Prostate gland (tissue), 2 donors: ENCODE data around the gene SNAPC2. TPM values are rescaled to one million over a fixed set of nuclear protein-coding genes. Genes with fewer than 3 reads are reported as not detected.

Experiments used
- DNase-seq: peaks from one replicate; pipeline ENCODE4 v3.0.0-alpha.2; 2019; ENCODE audit warnings: low spot score
- H3K27ac ChIP-seq, 2 donors: fragments of 200-600 bp; sonication (generic); 2 replicates each; pipeline ENCODE4 v1.5.1; 2017 to 2019
- H3K27me3 ChIP-seq: fragments of 200-600 bp; sonication (generic); replicated peaks from 2 replicates; pipeline ENCODE4 v1.5.1; 2019; ENCODE audit not compliant: insufficient read depth
- H3K36me3 ChIP-seq, 2 donors: fragments of 200-600 bp; sonication (generic); 1 replicate in 1 of 2; 2 replicates in 1 of 2; pipeline versions ENCODE4 v1.5.1 to v1.8.1; 2017 to 2019
- H3K4me1 ChIP-seq: fragments of 200-600 bp; sonication (generic); replicated peaks from 2 replicates; pipeline ENCODE4 v1.5.1; 2019
- H3K4me3 ChIP-seq, 2 donors: fragments of 200-600 bp; sonication (generic); 2 replicates each; pipeline ENCODE4 v1.5.1; 2017 to 2019
- H3K9me3 ChIP-seq: fragments of 200-600 bp; sonication (generic); 2 replicates; pipeline ENCODE4 v1.5.1; 2017
- CTCF ChIP-seq, 4 experiments: fragments of 200-600 bp in 2 of 4; fragments of 450-650 bp in 2 of 4; sonication (generic) in 2 of 4; IDR thresholded peaks; 1 replicate in 3 of 4; 2 replicates in 1 of 4; pipeline ENCODE4 v1.5.1; 2016 to 2019; ENCODE audit warnings: antibody characterized with exemption in 4 of 4, mild to moderate bottlenecking in 2 of 4, moderate library complexity in 2 of 4
- POLR2A ChIP-seq: fragments of 450-650 bp; IDR thresholded peaks from one replicate; pipeline ENCODE4 v1.6.1; 2016; ENCODE audit warnings: antibody characterized with exemption, mild to moderate bottlenecking
- POLR2AphosphoS5 ChIP-seq: sonication (generic); formaldehyde crosslinking; IDR thresholded peaks from one replicate; pipeline ENCODE4 v1.6.1; 2017; ENCODE audit warnings: antibody characterized with exemption
- WGBS: methylation state at CpG from one replicate; pipeline ENCODE4 v1.1.5; 2018; 5-methylcytosine and 5-hydroxymethylcytosine counted together
- intact Hi-C: fragments of 100-400 bp; cut with DNase I; formaldehyde crosslinking; loops from one replicate; pipeline ENCODE4 v1.14.2; 2022
- total RNA-seq, 2 donors: library from RNA; depleted of rRNA; stranded (reverse); fragments of >200 nt; gene quantifications; one replicate each; pipeline ENCODE4 v1.1.0, GENCODE V29; 2016

The SNAPC2 gene
- total RNA-seq, 2 donors from 2014 or later, result 37.4 to 95.0 TPM

- Histone ChIP-seq H3K27ac (peak overlapping the region in 1 of 2 donors; percentile 96), H3K9me3 (no peaks in the 10 kb centered on the region), H3K36me3 (peaks cover 7 to 10% of the 10 kb centered on the region in 2 donors), H3K27me3 (no peaks in the 10 kb centered on the region), H3K4me3 (no peak overlapping the region), H3K4me1 (peaks cover 4% of the 10 kb centered on the region)
- no peak for TF ChIP-seq POLR2A
- TF ChIP-seq CTCF (IDR thresholded peaks at IDR 0.05), result no peak
- no peak for TF ChIP-seq POLR2AphosphoS5
- DNase-seq, result no peak
- WGBS, result 61% methylated on average over 42 of the region's 42 CpGs
- intact Hi-C loops, result no loop called here
These were observed 1.3 kb upstream of the SNAPC2 start for GRCh38 chr19:7918615-7919421.

- H3K4me1 ChIP-seq, result peaks cover 4% of the 10 kb centered on the region
- TF ChIP-seq POLR2A (peak; percentile 81), CTCF (IDR thresholded peaks at IDR 0.05) (peak in 2 of 4 experiments; percentile 0 to 15), POLR2AphosphoS5 (peak; percentile 82)
- H3K36me3 ChIP-seq, result peaks cover 7 to 10% of the 10 kb centered on the region in 2 donors
- 3% methylated on average over 49 of the region's 62 CpGs for WGBS
- intact Hi-C loops, result no loop called here
- peak overlapping the region; percentile 93 to 96 for H3K27ac ChIP-seq
- H3K4me3 ChIP-seq, result peak overlapping the region; percentile 67 to 84
- peak; percentile 100 for DNase-seq
- H3K27me3 ChIP-seq, result no peaks in the 10 kb centered on the region
- H3K9me3 ChIP-seq, result no peaks in the 10 kb centered on the region
These were observed 572 bp downstream of the SNAPC2 start for GRCh38 chr19:7920519-7921301.

- intact Hi-C loops, result no loop called here
- TF ChIP-seq POLR2A (no peak), POLR2AphosphoS5 (no peak), CTCF (IDR thresholded peaks at IDR 0.05) (no peak)
- WGBS, result 40% methylated on average over 16 of the region's 17 CpGs
- H3K27ac ChIP-seq, result peak overlapping the region; percentile 93 to 96
- no peaks in the 10 kb centered on the region for H3K9me3 ChIP-seq
- H3K27me3 ChIP-seq, result no peaks in the 10 kb centered on the region
- peaks cover 7 to 10% of the 10 kb centered on the region in 2 donors for H3K36me3 ChIP-seq
- peak overlapping the region; percentile 30 to 84 for H3K4me3 ChIP-seq
- H3K4me1 ChIP-seq, result peaks cover 4% of the 10 kb centered on the region
- no peak for DNase-seq
These were observed 1.3 kb downstream of the SNAPC2 start for GRCh38 chr19:7921302-7921966.

GRCh38 chr19:7921967-7922835 lies 2.1 kb downstream of the SNAPC2 start:
- Histone ChIP-seq H3K36me3 (peaks cover 7 to 10% of the 10 kb centered on the region in 2 donors), H3K9me3 (no peaks in the 10 kb centered on the region), H3K4me1 (peaks cover 4% of the 10 kb centered on the region), H3K27ac (peak overlapping the region in 1 of 2 donors; percentile 96), H3K4me3 (no peak overlapping the region), H3K27me3 (no peaks in the 10 kb centered on the region)
- WGBS, result 91% methylated on average over 22 of the region's 31 CpGs
- intact Hi-C loops, result no loop called here
- TF ChIP-seq POLR2A (no peak), POLR2AphosphoS5 (no peak), CTCF (IDR thresholded peaks at IDR 0.05) (no peak)
- DNase-seq, result no peak
